HG03520 (cell line): ENCODE data around the gene USF3.
"Not testable (repeated sequence)": the region's sequence is repeated elsewhere in the genome, so short reads cannot be mapped to it uniquely, and the experiment has no call there.

ENCODE experiments used
- ATAC-seq: cut with Tn5 transposase; IDR thresholded peaks from one replicate; pipeline ENCODE4 v1.9.1; 2021; ENCODE audit warnings: mild to moderate bottlenecking, moderate library complexity; ENCODE audit not compliant: unreplicated experiment

The USF3 gene

GRCh38 chr3:113654851-113655250 is 41.6 kb downstream of the USF3 start:
- no peak for ATAC-seq

GRCh38 chr3:113654310-113654709 is 42.1 kb downstream of the USF3 start:
- ATAC-seq = no peak

GRCh38 chr3:113649174-113649845 is 47.1 kb downstream of the USF3 start:
- ATAC-seq = no peak

- no peak for ATAC-seq
These were observed 47.9 kb downstream of the USF3 start for GRCh38 chr3:113648524-113648923.

GRCh38 chr3:113643583-113643982 is 52.9 kb downstream of the USF3 start:
- ATAC-seq = no peak

GRCh38 chr3:113638910-113639309 is 57.5 kb downstream of the USF3 start:
- ATAC-seq = no peak

- ATAC-seq = no peak
These were observed 58.7 kb downstream of the USF3 start for GRCh38 chr3:113637756-113638155.

- ATAC-seq = not testable (repeated sequence)
These were observed 60.4 kb downstream of the USF3 start for GRCh38 chr3:113636034-113636433.

- ATAC-seq = no peak
These were observed 61.5 kb downstream of the USF3 start for GRCh38 chr3:113634782-113635474.

- ATAC-seq = no peak
These were observed 64.9 kb downstream of the USF3 start for GRCh38 chr3:113631573-113631972.

- no peak for ATAC-seq
These were observed 65.4 kb downstream of the USF3 start for GRCh38 chr3:113630956-113631542.

- ATAC-seq = no peak
These were observed 66.6 kb downstream of the USF3 start for GRCh38 chr3:113629584-113630421.

- no peak for ATAC-seq
These were observed 67.7 kb downstream of the USF3 start for GRCh38 chr3:113628788-113629187.

- ATAC-seq = no peak
These were observed 68.1 kb downstream of the USF3 start for GRCh38 chr3:113628316-113628715.

- ATAC-seq = no peak
These were observed 69.7 kb downstream of the USF3 start for GRCh38 chr3:113626503-113627371.

GRCh38 chr3:113625834-113626233 is 70.6 kb downstream of the USF3 start:
- no peak for ATAC-seq

GRCh38 chr3:113623811-113624210 is 72.6 kb downstream of the USF3 start:
- no peak for ATAC-seq

GRCh38 chr3:113623324-113623723 is 73.1 kb downstream of the USF3 start:
- no peak for ATAC-seq

GRCh38 chr3:113620091-113620490 is 76.4 kb downstream of the USF3 start:
- ATAC-seq = no peak

GRCh38 chr3:113617726-113618125 is 78.7 kb downstream of the USF3 start:
- no peak for ATAC-seq
